GM15510 (cell line): ENCODE data around the gene PES1.

ENCODE experiments used
- POLR2A ChIP-seq: IDR thresholded peaks from 3 replicates; pipeline ENCODE4 v1.6.1; 2011; ENCODE audit warnings: borderline replicate concordance; ENCODE audit not compliant: insufficient read length; ENCODE audit errors: extremely low read depth

PES1 gene

DNA sequence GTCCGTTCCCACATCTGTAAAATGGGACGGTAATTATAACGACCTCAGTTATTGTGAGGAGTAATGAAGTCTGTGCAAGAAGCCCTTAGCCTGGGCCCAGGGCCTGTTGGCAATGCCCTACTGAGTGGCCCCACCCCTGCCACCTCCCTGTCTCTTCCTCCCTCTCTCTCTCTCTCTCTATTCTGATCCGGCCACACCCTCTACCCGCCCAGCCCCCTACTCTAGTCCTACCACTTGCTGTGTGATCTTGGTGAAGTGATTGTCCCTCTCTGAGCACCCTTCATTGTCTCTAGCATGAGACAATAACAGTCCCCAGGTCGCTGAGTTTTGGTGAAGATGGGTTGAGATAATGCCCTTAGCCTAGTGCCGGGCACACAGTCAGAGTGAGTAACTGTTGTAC lies 37.7 kb downstream of the PES1 start:
- no peak for TF ChIP-seq POLR2A

DNA sequence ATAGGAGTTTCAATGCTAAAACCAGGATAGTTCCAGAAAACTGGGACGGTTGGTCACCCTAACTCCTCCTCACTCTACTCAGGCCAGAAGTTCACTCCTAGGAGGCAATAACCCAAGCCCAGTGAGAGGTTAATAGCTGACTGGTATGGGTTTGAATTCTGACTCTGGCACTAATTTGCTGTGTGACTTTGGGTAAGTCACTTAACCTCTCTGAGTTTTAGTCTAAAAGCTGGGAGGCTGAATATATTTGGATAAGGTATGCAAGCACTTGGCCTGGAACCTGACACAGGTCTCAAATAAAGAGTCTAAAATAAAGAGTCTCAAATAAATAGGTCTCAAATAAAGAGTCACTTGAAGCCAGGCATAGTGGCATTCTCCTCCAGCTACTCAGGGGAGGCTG lies 39.0 kb downstream of the PES1 start:
- no peak for TF ChIP-seq POLR2A

DNA sequence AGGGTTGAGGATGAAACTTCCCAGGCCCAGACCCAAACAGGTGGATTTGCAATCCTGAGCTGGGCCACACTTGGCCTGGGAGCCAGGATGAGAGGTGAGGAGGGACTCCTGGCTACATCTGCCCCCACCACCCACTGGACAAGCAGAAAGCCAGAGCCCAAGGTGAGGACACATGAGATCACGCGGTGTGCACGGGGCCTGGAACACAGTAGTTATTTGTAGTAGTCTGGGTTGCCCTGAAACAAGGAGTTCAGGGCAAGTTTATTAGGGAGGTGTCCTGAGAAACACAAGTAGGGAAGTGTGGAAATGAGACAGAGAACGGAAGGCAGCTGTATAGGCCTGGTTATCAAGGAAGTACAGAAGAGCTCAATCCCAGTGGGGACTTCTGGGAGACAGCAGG lies 44.5 kb downstream of the PES1 start:
- TF ChIP-seq POLR2A = no peak

DNA sequence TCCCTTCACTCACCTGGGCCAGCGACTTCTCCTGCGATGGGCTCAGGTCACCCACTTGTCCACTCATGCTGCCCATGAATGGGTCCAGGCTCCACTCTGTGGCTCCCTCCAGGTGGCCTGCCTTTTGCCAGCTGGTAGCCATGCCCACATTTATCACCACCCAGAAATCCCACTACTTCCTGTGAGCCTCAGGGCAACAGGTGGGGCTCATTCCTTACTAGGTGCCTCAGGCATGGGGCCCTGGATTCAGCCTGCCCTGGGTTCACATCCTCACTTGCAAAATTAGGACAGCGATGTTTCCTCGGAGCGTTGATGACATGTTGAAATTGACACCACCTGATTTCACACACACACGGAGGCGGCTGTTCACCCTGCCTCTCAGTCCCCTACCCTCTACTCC lies 45.1 kb downstream of the PES1 start, which contains the start of gene SEC14L6:
Gene SEC14L6, minus strand, starts transcription at position 126 of the 400 bp plus-strand sequence. Its CDS starts 59 bp downstream, at position 67.
- TF ChIP-seq POLR2A = no peak

DNA sequence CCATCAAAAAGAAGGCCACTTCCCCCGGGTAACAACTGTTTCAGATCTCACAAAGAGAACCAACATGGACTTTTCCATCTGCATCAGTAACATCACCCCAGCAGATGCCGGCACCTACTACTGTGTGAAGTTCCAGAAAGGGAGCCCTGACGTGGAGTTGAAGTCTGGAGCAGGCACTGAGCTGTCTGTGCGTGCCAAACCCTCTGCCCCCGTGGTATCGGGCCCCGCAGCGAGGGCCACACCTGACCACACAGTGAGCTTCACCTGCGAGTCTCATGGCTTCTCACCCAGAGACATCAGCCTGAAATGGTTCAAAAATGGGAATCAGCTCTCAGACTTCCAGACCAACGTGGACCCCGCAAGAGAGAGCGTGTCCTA lies 48.9 kb downstream of the PES1 start:
- TF ChIP-seq POLR2A = no peak

DNA sequence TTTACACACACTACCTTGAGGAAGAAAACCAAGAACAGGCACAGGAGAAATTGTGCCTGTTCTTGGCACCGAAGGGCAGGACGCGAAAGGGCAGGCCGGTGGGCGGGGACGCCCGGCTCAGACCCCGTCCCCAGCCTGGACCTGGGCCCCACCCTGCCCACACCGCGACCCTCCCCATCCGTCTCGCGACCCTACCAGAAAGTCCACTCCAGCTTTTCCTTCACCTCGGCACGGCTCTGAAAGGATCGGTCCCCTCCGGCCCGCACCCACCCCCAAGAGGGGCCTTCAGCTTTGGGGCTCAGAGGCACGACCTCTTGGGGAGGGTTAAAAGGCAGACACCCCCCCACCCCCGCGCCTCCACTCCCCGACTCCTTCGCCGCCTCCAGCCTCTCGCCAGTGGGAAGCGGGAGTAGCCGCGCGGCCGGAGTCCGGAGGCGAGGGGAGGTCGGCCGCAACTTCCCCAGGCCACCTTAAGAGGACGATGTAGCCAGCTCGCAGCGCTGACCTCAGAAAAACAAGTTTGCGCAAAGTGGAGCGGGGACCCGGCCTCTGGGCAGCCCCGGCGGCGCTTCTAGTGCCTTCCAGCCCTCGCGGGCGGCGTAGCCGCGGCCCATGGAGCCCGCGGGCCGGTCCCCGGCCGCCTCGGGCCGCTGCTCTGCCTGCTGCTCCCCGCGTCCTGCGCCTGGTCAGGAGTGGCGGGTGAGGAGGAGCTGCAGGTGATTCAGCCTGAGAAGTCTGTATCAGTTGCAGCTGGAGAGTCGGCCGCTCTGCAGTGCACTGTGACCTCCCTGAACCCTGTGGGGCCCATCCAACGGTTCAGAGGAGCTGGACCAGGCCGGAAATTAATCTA lies 49.5 kb downstream of the PES1 start:
- no peak for TF ChIP-seq POLR2A

DNA sequence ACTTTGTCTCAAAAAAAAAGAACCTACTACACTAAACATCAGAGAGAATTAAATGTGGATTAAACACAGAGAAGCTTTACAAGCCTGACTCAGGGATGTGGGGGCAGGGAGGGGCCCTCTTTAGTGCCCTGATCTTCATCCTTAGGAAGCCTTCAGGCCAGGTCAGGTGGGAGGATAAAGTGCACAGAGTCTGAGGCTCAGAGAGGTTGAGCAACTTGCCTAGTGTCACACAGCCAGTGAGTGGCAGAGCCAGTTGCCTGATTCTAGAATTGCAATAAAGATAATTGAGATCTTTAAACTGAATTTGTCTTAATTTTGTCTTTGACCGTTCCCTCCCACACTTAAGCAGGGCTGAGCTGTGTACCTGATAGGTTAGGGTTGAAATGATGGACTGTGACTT lies 52.3 kb downstream of the PES1 start:
- TF ChIP-seq POLR2A = no peak

DNA sequence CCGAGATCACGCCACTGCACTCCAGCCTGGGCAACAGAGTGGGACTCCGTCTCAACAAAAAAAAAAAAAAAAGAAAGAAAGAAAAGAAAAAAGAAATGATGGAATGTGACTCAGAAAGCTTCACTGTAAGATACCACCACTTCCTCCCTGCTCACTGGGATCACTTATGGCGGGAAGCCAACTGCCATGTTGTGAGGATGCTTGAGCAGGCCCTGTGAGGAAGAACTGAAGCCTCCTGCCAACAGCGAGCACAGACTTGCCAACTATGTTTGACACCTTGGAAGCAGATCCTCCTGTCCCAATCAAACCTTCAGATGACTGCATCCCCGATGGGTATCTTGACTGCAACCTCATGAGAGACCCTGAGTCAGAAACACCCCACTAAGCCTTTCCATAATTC lies 53.4 kb downstream of the PES1 start:
- no peak for TF ChIP-seq POLR2A

DNA sequence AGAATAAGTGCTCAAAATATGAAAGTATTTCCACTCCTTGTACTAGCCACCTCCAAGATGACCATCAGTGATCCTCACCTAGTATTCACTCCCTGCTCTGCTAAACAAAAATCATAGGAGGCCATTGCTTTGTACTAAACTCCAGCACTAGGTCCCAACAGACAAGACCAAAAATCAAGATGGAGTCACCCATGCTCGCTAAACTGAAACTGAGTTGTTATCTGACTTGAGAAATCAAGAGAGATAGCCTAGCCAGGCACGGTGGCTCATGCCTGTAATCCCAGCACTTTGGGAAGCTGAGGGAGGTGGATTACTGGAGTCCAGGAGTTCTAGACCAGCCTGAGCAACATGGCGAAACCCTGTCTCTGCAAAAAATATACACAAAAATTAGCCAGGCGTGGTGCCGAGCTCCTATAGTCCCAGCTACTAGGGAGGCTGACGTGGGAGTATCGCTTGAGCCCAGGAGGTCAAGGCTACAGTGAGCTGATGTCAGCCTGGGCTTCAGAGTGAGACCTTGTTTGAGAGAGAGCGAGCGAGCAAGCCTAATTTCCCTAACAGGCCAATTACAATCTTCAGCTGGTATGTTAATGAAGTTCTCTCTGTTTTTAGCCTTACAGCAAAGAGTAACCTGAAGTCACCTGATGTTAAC lies 54.5 kb downstream of the PES1 start:
- no peak for TF ChIP-seq POLR2A

DNA sequence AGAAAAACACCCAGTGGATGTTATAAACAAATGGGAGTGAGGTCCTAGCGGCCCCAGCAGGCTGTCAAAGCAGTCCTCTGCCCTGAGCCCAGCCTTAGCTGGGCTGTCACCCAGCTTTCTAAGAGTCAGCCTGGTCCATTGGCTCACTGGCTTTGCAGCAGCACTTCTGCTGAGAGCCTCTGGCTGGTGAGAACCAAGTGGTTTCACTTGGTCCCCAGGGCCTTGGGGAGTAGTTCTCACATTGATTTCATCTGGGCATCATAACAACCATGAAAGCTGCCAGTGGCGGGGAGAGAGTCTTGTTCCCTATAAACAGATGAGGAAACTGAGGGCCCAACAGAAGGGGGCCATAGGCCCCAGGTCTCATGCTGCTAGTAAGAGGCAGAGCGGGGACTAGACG lies 56.5 kb downstream of the PES1 start:
- no peak for TF ChIP-seq POLR2A

DNA sequence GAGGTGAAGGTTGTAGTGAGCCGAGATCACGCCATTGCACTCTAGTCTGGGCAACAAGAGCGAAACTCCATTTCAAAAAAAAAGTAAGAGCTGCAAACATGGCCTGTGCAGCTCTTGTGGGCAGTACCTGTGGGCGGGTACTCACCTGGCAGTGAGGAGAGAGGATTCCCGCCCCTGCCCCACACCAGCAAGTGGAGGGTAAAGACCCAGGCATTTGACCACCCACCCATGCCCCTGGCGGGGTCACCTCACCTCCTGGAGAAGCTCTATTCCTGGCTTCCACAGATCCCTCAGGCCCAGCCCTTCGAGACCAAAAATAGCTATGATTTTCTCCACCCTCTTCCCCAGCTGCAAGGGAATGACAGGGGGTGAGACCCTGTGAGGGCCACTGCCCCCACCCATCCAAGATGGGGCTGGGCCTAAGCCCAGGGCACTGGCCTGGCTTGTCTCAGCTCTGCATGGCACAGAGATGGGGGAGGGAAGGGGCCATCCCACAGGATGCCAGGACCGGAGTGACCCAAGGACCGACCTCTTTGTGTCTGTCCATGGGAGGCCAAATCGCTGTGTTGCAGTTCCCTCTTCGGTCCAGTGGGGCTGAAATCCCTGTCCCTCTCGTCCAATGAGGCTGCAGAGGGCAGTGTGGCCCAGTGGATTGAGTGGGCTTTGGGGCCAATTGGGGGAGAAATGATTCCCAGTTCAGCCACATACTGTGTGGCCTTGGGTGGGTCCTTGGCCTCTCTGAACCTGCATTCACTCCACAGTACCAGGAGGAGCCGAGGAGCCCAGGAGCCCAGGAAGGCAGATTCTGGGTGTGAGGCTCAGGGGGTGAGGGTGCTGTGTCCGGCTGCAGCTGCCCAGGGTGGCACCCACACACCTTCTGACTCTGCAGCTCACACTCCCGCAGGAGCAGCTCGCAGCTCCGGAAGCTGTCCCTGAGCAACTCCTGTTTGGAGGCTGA lies 59.8 kb downstream of the PES1 start:
- no peak for TF ChIP-seq POLR2A

DNA sequence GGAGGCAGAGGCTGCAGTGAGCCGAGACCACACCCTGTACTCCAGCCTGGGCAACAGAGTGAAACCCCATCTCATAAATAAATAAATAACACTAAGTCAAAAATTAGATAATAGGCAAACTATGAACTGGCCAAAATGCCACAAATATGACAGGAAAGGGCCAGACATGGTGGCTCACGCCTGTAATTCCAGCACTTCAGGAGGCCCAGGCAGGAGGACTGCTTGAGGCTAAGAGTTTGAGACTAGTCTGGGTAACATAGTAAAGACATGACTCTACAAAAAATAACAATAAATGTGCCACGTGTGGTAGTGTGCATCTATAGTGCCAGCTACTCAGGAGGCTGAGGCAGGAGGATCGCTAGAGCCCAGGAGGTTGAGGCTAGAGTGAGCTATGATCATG lies 65.1 kb downstream of the PES1 start:
- no peak for TF ChIP-seq POLR2A
